DMS114 treated with DMSO at 0.1 percent for 48 hours (cell line): ENCODE measurements around the gene RNF141.

Experiments used
- DNase-seq: peaks from one replicate; lab custom pipeline; 2025; ENCODE audit not compliant: unreplicated experiment; lab: John Stamatoyannopoulos, UW

Gene RNF141

DNA sequence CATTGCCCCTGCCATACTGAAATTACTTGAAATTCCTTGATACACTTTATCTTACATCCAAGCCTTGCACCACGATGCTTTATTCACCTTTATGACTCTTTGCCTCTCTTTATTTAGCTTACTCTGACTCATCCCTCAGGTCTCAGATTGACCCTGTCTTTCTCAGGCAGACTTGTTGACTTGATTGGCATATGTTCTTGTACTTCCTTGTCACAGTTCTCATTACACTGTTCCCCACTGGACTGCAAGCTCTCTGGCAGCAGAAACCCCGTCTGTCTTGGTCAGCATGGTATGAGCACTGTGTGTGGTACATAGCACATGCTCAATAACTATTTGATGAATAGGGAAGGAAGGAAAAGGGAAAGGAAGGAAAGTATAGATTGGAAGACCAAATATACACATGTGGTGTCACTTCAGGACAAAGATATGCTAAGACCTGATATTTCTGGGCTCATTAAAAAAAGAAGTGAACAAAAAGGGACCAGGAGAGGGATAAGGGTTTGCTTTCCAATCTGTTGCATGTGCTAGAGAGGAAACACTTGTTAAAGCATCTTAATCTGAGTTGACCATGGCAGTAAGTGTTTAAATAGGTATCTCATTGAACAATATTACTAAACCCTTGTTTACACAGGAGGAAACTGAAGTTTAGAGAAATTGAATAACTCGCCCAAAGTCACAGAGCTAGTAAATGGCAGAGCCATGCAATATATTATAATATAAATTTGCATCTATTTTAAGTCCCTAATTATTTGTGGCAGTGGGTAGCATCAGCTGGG is 20.2 kb upstream of the RNF141 start:
- no peak for DNase-seq

DNA sequence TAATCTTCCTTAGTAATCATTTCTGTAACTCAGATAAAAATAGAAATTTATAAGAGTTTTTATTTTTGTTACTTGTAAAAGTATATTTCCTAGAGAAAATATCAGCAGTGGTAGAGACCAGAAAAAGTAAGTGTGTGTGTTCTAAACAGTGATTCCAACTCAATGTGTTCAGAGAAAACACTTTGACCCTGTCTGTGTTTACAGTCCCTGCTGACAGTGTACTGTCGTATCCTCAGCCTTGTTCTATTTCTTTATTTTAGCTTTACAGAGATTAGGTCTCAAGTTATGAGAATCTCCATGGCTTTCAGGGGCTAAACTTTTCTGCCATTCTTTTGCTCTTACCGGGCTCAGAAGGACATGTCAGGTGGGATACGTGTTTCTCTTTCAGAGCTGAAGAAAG is 17.3 kb upstream of the RNF141 start:
- DNase-seq, result no peak

- no peak for DNase-seq
Measured at GRCh38 chr11:10556590-10556989, 15.6 kb upstream of the RNF141 start.

DNA sequence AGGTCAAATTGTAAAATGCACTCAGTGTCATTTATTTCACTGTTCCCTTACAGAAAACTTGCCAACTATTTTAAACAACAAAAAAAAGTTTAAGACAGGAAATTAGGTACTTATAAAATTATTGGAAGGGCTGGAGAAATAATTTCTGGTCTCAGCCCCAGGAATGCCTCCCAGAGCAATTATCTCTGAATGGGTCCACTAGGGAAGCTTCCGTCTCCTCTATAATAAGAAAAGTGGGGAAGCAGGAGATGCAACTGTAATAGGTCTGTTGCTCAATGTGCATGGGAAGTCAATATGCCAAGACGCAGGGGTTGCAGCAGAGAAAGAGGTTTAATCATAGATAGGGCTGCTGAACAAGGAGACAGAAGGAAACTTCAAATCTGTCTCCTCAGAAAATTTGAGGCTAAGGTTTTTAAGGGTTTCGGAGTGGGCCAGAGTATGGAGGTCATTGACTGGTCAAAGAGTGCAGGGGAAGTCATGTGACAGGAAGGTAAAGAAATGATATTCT is 10.9 kb upstream of the RNF141 start:
- DNase-seq, result no peak

DNA sequence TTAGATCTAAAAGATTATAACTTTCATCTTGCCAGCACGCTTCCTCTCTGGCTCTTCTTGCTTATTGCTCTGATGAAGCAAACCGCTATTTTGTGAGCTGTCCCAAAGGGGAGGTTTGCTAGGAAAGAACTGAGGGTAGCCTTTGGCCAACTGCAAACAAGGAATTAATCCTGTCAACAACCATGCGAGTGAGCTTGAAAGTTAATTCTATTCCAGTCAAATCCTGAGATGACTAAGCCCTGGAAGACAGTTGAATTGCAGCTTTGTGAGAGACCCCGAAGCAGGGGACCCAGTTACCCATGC is 10.3 kb upstream of the RNF141 start:
- no peak for DNase-seq

DNA sequence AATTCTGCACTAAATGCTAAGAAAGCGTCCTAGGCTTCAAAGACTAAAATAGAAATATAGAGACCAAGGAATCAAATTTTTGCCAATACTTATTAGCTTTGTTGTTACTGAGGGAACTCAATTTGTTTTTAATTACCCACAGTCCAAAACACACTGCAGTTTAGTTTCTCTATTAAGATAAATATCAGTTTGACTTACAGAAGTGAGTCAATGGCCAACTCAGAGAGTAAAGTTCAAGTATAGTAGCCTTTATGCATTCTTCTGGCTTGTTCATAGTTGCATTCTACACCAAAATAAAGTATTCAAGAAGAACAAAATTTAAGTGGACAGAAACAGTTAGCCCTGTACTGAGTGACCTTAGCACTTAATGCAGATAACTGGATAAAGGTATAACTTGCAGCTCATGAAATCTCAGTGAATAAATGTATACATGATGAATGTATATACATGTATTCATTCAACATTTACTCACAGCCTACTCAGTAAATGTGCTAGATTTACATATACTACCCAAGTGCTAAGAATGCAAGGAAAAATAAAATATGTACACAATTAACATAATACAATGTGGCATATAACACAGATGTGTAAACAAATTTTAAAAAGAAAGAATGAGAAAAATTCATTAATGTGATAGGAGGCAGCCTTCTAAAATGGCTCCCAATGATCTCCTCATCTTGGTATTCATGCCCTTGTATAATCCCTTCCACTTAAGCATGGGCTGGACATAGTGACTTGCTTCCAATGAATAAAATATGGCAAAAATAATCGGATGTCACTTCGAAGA is 9.7 kb upstream of the RNF141 start:
- no peak for DNase-seq

DNA sequence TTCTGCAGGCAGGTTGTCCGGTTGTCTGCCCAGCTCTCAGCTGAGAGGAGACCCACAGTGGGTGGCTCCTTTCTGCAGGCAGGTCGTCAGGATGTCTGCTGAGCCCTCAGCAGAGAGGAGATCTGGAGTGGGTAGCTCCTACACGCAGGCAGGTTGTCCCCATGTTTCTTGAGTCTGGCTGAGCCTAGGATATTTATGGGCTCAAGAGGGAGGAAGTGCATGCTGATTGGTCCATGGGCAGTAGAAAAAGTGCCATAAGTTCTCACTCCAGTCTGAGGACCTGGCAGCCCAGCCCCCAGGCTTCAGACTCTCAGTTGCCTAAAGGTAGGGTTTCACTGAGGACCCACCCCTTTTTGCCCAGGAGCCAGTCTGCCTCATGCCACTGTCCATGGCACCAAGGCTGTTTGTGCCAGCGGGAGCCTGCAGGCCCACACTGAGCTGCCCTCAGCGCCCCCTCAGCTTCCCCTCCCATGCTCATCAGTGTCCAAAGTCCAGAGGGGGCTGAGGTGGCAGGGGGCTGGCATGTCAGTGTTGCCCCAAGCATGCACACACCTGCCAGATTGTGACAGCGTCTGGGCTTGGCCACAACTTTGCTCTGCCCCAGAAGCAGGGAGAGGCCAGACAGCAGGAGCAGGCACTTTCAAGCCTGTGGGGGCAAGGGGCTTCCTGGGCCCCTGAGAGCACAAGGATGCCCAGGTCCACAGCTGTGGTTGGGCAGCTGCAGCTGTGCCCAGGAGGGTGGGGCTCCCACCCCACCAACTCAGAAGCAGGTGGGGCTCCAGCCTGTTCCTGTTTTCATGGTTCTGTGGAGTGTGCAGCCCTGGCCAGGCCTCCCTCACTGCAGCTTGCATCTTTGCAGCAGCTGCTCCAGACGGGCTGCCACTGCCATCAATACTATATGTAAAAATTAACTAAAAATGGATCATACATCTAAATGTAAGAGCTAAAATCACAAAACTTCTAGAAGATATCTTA is 3.8 kb upstream of the RNF141 start:
- DNase-seq, result no peak

GRCh38 chr11:10543782-10544181 is 2.8 kb upstream of the RNF141 start:
- no peak for DNase-seq

DNA sequence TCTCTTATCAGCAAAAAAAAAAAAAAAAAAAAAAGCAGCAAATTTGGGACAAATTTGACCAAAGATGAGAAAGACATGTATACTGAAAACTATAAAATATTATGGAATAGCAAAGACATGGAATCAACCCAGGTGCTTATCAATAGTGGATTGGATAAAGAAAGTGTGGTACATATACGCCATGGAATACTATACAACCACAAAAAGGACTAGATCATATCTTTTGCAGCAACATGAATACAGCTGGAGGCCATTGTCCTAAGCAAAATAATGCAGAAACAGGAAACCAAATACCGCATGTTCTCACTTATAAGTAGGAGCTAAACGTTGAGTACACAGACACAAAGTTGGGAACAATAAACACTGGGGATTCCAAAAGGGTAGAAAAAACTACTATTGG is 1.8 kb upstream of the RNF141 start:
- no peak for DNase-seq

DNA sequence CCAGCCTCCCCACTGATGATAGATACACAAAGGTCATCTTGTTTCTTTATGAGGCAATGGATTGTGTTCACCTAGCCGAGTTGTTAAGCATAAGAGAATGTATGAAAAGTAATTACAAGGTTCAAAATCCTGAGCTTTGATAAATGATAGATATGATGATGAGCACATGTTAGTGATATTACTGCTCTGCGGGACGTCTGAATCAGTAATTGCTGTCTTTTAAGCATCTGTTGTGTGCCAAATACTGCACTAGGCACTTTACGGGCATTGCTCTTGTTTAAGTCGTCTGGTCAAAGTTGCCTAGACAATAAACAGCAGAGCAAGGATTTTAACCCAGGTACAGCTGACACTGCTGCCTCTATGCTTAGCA is 559 bp upstream of the RNF141 start:
- no peak for DNase-seq

DNA sequence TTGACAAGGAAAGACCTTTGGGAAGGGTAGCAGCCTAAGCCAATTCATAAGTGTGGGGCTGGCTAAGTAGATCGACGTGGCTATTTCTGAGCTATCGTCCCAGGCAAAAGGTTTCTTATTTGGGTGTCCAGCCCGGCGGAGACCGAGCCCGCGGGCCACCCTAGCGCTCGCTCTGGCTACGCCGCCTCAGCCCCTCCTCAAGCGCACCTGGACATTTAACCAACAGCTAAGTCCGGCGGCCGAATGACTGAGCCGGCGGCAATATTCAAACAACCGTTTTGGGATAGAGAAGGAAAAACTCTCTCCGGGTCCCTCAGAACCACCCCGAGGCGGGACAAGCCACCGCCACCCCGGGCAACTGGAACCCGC is 457 bp downstream of the RNF141 start:
- DNase-seq, result no peak

DNA sequence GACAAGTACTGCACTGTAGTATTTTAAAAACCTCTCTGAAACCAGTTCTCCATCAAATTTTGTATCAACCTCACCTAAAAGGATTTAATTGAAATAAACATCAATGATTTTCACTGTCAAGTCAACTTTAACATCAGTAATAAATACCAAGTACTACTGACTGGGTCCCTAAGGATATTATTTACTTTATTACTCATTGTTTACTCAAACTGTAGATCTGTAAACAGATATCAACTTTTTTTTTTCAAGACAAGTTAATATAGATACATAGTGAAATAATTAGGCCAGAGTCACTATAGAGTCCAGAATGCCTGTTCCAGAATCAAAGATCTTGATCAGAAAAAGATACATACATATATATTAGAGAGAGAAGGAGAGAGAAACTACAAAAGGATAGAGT is 1.6 kb downstream of the RNF141 start:
- no peak for DNase-seq

- DNase-seq, result no peak
Measured at GRCh38 chr11:10538924-10539323, 2.1 kb downstream of the RNF141 start.

- no peak for DNase-seq
Measured at GRCh38 chr11:10537600-10537999, 3.4 kb downstream of the RNF141 start.

- no peak for DNase-seq
Measured at GRCh38 chr11:10534316-10534715, 6.7 kb downstream of the RNF141 start.

DNA sequence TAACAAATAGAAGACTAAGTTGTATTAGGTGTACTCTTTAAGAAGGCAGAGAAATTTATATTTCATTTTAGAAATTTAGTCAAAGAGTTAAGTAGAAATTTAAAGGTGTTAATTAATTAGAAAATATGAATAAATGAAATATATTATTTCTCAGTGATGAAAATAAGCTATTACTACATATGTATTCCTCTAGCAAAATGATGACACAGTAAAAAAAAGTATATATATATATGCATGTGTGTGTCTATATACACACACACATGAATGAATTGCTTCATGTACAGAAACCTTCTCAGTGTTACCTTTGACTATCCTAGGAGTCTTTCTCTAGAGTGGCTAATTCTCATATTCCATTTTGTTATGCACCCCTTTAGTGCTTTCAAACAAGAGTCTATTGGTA is 7.7 kb downstream of the RNF141 start:
- no peak for DNase-seq

DNA sequence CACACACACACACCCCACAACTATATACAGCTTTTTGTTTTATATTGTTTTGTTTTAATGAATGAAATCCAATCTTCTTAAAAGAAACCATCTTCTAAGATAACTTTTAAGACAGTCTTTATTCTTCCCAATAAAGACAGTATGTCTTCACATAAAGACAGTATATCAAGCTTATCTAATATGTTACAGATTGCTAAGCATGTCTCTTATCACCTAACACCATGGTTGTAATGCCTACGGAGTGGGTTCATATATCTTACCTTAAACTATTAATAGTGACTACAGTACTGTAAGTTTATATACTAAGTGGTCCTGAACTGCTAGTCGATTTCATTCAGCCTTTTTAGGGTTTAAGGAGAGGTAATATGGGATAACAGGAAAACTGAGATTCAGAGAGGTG is 8.5 kb downstream of the RNF141 start:
- no peak for DNase-seq

DNA sequence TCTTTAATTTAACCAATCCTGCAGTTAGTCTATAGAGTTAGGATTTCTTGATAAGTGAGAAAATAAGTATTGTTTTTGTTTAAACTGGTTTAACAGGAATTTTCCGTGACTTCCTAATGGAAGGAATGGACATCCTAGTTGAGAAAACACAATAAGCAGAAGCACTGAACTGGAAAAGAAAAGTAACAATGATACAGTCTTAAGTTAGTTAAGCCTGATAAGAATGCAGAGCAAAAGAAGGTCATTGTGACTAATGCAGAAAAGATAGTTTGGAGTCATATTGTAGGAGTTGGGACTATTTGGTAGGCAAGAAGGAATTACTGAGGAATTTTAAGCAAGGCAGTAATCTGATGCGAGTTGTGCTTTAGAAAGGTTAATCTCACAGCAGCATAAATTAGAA is 11.7 kb downstream of the RNF141 start:
- no peak for DNase-seq

DNA sequence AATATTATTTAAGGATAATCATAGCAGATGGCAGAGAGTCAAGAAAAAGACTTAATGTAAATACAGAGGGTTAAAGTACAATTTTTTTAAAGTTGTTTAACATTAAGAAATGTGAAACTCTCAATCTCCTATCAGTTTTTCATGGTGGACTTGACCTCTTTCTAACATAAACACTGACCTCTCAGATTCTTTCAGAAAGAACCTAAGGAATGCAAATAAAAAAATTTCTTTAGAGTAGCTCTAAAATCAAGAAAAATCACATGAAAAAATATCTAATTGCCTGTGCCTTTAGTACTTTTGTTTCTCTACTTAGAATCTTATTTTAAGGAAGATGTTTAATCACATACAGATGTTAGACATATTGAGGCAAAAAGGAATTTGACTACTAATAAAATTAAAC is 12.9 kb downstream of the RNF141 start:
- no peak for DNase-seq

DNA sequence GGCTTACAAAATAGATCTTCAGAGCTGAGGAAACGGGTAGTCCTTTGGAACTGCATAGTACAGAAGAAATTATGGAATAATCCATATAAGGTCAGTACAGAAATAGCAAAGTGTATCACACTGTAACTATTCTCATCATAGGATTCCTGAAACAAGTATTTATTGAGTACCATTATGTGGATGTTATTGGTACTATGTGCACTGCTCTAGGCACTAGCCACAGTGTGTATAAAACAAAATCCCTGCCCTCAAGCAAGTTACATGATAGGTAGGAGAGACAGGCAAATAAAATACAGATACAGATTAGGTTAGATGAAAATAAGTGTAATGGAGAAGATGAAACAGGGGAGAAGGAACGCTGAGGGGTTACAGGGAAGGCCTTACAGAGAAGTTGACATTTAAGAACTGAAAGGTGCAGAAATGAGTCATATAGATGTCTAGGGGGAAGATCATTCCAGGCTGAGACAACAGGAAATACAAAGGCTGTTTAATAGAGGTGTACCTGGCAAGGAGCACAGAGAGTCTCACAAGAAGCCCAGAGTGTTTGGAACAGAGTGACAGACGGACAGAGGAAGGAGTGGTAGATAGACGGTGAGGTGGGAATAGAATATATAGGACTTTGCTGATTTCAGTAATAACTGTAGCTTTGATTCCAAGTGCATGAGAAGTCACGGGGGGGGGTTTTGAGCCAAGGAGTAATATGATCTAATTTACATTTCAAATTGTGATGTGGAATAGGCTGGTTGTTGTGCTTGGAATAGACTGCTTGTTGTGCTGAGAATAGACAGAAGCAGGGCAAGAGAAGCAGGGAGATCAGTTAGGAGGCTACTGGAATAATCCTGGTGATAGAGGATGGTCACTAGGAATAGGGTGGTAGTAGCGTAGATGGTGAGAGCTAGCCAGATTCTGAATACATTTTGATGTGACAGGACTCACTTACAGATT is 13.7 kb downstream of the RNF141 start:
- DNase-seq, result no peak
